Peyer's patch (tissue), 4 donors: ENCODE results near the gene HK3.

ENCODE experiments used
- POLR2A ChIP-seq, 2 donors: fragments of 450-650 bp; IDR thresholded peaks; one replicate each; pipeline ENCODE4 v1.5.1; 2017; ENCODE audit warnings: antibody characterized with exemption in 2 of 2, mild to moderate bottlenecking in 2 of 2, moderate library complexity in 2 of 2
- TF ChIP-seq, protein P1 (sequence below), 6 experiments: fragments of 450-650 bp in 4 of 6; fragments of 200-600 bp in 2 of 6; sonication (generic) in 1 of 6; IDR thresholded peaks; one replicate each; pipeline ENCODE4 v1.5.1; 2017 to 2019; ENCODE audit warnings: antibody characterized with exemption in 6 of 6, mild to moderate bottlenecking in 3 of 6, moderate library complexity in 1 of 6

GRCh38 chr5:176831425-176831824 lies 67.7 kb downstream of the HK3 start:
- TF ChIP-seq, protein P1, sequence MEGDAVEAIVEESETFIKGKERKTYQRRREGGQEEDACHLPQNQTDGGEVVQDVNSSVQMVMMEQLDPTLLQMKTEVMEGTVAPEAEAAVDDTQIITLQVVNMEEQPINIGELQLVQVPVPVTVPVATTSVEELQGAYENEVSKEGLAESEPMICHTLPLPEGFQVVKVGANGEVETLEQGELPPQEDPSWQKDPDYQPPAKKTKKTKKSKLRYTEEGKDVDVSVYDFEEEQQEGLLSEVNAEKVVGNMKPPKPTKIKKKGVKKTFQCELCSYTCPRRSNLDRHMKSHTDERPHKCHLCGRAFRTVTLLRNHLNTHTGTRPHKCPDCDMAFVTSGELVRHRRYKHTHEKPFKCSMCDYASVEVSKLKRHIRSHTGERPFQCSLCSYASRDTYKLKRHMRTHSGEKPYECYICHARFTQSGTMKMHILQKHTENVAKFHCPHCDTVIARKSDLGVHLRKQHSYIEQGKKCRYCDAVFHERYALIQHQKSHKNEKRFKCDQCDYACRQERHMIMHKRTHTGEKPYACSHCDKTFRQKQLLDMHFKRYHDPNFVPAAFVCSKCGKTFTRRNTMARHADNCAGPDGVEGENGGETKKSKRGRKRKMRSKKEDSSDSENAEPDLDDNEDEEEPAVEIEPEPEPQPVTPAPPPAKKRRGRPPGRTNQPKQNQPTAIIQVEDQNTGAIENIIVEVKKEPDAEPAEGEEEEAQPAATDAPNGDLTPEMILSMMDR (IDR thresholded peaks at IDR 0.05): no peak
- no peak for TF ChIP-seq POLR2A (IDR thresholded peaks at IDR 0.05)
